NB4 (cell line): ENCODE measurements around the gene KDR.

Experiments
- DNase-seq: peaks from one replicate; pipeline ENCODE4 v3.0.0; 2010; ENCODE audit warnings: low read depth
- H3K4me3 ChIP-seq: one replicate; pipeline ENCODE4 v1.5.1; 2011; ENCODE audit warnings: mild to moderate bottlenecking, low read depth, low read length, moderate library complexity
- CTCF ChIP-seq: IDR thresholded peaks from one replicate; pipeline ENCODE4 v1.5.1; 2012; ENCODE audit warnings: low read depth, low read length
- MAX ChIP-seq: IDR thresholded peaks from 2 replicates; pipeline ENCODE4 v1.6.1; 2011; ENCODE audit warnings: low read depth, low read length
- MYC ChIP-seq: IDR thresholded peaks from 2 replicates; pipeline ENCODE4 v1.6.1; 2011; ENCODE audit warnings: low read depth, low read length
- POLR2A ChIP-seq: IDR thresholded peaks from 2 replicates; pipeline ENCODE4 v1.6.1; 2011; ENCODE audit warnings: mild to moderate bottlenecking; ENCODE audit not compliant: insufficient read length; ENCODE audit errors: extremely low read depth

KDR gene

GRCh38 chr4:55032788-55033187 lies 92.6 kb downstream of the KDR start:
- TF ChIP-seq CTCF (no peak), MAX (no peak), POLR2A (no peak), MYC (no peak)
- DNase-seq = no peak
- no peak overlapping the region for H3K4me3 ChIP-seq

- TF ChIP-seq POLR2A = no peak
- TF ChIP-seq MAX = no peak
- TF ChIP-seq CTCF = no peak
- TF ChIP-seq MYC = no peak
- no peak for DNase-seq
- no peak overlapping the region for H3K4me3 ChIP-seq
These were observed 93.2 kb downstream of the KDR start for GRCh38 chr4:55032179-55032578.

- TF ChIP-seq MYC (no peak), CTCF (no peak)
- DNase-seq = no peak
- no peak overlapping the region for H3K4me3 ChIP-seq
These were observed 94.2 kb downstream of the KDR start for GRCh38 chr4:55031158-55031557.

GRCh38 chr4:55030589-55030988 lies 94.8 kb downstream of the KDR start:
- TF ChIP-seq MYC (no peak), CTCF (no peak), POLR2A (no peak), MAX (no peak)
- DNase-seq = no peak
- H3K4me3 ChIP-seq = no peak overlapping the region

GRCh38 chr4:55029821-55030503 lies 95.4 kb downstream of the KDR start:
- TF ChIP-seq POLR2A (no peak), MYC (no peak), MAX (no peak), CTCF (no peak)
- DNase-seq = no peak
- H3K4me3 ChIP-seq = no peak overlapping the region

GRCh38 chr4:55029321-55029720 lies 96.1 kb downstream of the KDR start:
- no peak for TF ChIP-seq CTCF
- TF ChIP-seq POLR2A = no peak
- TF ChIP-seq MAX = no peak
- no peak for TF ChIP-seq MYC
- H3K4me3 ChIP-seq = no peak overlapping the region
- DNase-seq = no peak
